GM21515 (cell line): ENCODE measurements around the gene CHAC1.

Experiments
- ATAC-seq: cut with Tn5 transposase; IDR thresholded peaks from one replicate; pipeline ENCODE4 v1.9.1; 2021; ENCODE audit not compliant: unreplicated experiment

The CHAC1 gene

GRCh38 chr15:40923551-40923950, 29.7 kb upstream of the CHAC1 start:
- no peak for ATAC-seq

- no peak for ATAC-seq
Measured at GRCh38 chr15:40925495-40925862, 27.8 kb upstream of the CHAC1 start.

- ATAC-seq: no peak
Measured at GRCh38 chr15:40925863-40926658, 27.2 kb upstream of the CHAC1 start.

DNA sequence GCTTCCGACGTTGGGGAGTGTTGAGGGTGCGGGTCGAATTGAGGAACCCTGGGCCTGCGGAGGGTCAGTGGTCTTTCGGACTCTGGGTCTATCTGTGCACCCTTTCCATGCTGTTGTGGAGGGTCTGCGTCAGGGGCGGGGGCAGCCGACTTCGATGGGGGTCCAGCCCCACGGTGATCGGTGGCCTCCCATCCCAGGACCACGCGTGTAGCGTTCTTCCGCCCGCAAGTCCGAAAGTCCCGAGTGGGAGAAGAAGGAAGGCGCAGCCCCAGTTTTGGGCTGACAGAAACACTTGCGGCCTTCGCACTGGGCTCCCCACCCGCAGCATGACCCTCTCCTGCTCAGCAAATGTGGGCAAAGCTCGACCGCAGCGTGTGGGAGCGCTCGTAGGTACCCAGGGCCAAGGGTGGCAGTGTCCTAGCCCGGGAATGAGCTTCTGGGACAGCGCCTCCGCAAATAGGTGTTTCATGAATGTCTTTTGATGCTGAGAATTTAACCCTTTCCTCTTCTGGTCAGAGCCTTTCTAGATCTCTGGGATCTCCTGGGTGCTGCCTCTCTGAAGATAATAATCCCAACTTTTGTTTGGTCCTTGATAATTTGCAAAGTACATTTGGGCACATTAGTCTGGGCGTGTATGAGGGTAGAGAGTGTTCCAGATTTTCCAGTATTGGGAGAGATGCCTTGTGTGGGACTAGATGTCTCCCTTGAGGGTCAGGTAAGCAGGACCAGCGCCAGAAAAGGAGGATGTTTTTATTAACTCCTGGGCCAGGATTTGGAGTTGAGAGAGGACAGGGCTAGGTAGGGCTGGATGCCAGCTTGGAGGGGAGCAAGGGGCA, 26.4 kb upstream of the CHAC1 start:
- ATAC-seq: no peak

DNA sequence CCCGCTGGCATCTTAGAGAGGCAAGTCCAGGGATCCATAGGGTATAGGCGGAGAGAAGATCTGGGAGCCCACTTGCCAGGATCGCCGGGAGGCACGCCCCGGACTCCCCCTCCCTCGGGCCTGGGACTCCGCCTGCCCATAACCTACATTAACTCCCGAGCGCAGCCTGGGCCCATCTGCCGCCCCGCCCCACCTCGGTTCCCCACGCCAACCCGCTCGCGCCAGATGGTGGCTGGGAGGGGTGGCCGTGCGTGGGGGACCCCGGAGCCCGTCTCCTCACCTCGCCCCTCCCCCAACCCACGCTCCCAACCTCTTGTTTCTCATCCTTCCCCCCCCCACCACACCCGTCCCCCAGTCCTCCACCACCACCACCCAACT, 25.8 kb upstream of the CHAC1 start:
- ATAC-seq: no peak

- no peak for ATAC-seq
Measured at GRCh38 chr15:40927873-40928806, 25.1 kb upstream of the CHAC1 start.

GRCh38 chr15:40928821-40929659, 24.2 kb upstream of the CHAC1 start, which contains the start of gene DLL4:
TSS of gene DLL4 (plus strand) at chr15:40929340. CDS start at chr15:40929669, 329 bp downstream.
- ATAC-seq: no peak

DNA sequence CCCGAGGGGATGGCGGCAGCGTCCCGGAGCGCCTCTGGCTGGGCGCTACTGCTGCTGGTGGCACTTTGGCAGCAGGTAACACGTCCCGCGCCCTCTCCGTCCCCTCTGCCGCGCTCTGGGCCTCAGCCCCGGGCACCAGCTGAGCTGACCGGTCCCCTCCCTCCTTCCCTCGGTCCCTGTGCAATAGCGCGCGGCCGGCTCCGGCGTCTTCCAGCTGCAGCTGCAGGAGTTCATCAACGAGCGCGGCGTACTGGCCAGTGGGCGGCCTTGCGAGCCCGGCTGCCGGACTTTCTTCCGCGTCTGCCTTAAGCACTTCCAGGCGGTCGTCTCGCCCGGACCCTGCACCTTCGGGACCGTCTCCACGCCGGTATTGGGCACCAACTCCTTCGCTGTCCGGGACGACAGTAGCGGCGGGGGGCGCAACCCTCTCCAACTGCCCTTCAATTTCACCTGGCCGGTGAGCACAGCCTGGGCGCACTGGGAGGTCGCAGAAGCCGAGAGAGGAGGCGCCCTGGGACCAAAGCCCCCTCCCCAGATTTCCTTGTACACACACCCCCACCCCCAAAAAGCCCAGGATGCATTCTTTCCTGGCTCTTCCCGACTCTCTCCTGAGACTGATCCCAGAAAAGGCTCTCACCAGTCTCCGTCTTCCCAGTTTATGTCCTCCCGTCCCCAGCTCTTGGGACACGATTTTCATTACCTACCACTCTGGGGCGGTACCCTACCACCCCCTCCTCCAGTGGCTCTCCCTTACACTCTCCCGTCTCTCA, 23.4 kb upstream of the CHAC1 start:
- ATAC-seq: no peak

GRCh38 chr15:40930430-40931299, 22.6 kb upstream of the CHAC1 start:
- ATAC-seq: no peak

GRCh38 chr15:40931300-40932142, 21.8 kb upstream of the CHAC1 start:
- ATAC-seq: no peak

- no peak for ATAC-seq
Measured at GRCh38 chr15:40932156-40932555, 21.1 kb upstream of the CHAC1 start.

GRCh38 chr15:40932649-40933516, 20.4 kb upstream of the CHAC1 start:
- no peak for ATAC-seq

DNA sequence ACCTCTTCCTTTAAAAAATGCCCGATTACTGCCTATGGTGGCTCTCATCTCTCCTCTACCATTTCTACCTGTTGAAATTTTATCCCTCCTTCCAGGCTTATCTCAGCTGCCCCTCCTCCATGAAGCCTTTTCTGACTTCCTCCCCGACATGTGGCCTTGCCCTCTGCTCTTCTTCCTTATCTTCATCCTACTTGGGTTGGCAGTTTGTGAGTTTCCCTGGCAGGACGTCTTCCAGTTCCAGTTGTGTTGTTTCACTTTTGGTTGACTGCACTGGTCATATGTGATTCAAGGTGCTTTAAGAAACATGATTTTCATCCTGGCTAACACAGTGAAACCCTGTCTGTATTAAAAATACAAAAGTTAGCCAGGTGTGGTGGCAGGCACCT, 19.8 kb upstream of the CHAC1 start:
- ATAC-seq: no peak

DNA sequence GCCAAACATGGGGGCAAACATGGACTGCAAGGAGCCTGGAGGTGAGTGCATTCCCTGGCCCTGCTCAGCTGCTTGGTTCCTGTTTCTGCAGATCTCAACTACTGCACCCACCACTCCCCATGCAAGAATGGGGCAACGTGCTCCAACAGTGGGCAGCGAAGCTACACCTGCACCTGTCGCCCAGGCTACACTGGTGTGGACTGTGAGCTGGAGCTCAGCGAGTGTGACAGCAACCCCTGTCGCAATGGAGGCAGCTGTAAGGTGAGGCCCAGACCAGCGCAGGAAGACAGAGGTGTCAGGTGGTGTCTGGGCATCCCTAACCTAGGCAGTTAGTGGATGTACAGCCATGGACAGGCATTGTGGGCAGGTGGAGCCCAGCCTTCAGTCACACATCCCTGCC, 18.8 kb upstream of the CHAC1 start:
- ATAC-seq: no peak

DNA sequence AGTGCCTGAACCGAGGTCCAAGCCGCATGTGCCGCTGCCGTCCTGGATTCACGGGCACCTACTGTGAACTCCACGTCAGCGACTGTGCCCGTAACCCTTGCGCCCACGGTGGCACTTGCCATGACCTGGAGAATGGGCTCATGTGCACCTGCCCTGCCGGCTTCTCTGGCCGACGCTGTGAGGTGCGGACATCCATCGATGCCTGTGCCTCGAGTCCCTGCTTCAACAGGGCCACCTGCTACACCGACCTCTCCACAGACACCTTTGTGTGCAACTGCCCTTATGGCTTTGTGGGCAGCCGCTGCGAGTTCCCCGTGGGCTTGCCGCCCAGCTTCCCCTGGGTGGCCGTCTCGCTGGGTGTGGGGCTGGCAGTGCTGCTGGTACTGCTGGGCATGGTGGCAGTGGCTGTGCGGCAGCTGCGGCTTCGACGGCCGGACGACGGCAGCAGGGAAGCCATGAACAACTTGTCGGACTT, 17.0 kb upstream of the CHAC1 start:
- no peak for ATAC-seq
